H1 (cell line): ENCODE data around the gene C16orf46. TPM values are rescaled to one million over a fixed set of nuclear protein-coding genes. Genes with fewer than 3 reads are reported as not detected.

ENCODE experiments used
- CTCF ChIA-PET: fragments of 300-600 bp; sonication (Branson Sonifier 250); formaldehyde crosslinking; loops from one replicate; lab custom pipeline; 2021; ENCODE audit not compliant: partially characterized antibody; lab: Charles Lee
- POLR2A ChIA-PET: fragments of 300-600 bp; sonication (Branson Sonifier 250); formaldehyde crosslinking; loops from one replicate; lab custom pipeline; 2021; ENCODE audit warnings: inconsistent platforms; ENCODE audit not compliant: partially characterized antibody; lab: Charles Lee
- DNase-seq, 2 experiments: peaks; one replicate each; pipeline versions ENCODE4 v3.0.0 to v3.0.0-alpha.2; 2010 to 2022; ENCODE audit warnings: low spot score in 2 of 2, low read depth in 1 of 2, mixed read lengths in 1 of 2
- FAIRE-seq: peaks from 2 replicates; lab custom pipeline; 2011; peaks lifted over from hg19 to GRCh38; lab: Jason Lieb, UNC
- H2AFZ ChIP-seq: 2 replicates; pipeline ENCODE4 v1.8.1; 2012; ENCODE audit warnings: low read length, inconsistent platforms
- H2AK5ac ChIP-seq: 2 replicates; pipeline ENCODE4 v1.6.1; 2013; ENCODE audit warnings: low read depth, low read length
- H2BK120ac ChIP-seq: replicated peaks from 2 replicates; pipeline ENCODE3; 2013; ENCODE audit warnings: low read depth, low read length, inconsistent platforms
- H2BK12ac ChIP-seq: 2 replicates; pipeline ENCODE4 v1.6.1; 2013; ENCODE audit warnings: low read depth, low read length
- H2BK15ac ChIP-seq: 2 replicates; pipeline ENCODE4 v1.6.1; 2013; ENCODE audit warnings: low read length
- H2BK20ac ChIP-seq: 2 replicates; pipeline ENCODE4 v1.6.1; 2013; ENCODE audit warnings: low read length
- H2BK5ac ChIP-seq: 2 replicates; pipeline ENCODE4 v1.6.1; 2013; ENCODE audit warnings: low read depth, low read length
- H3K14ac ChIP-seq: 2 replicates; pipeline ENCODE4 v1.6.1; 2013; ENCODE audit warnings: inconsistent platforms; ENCODE audit not compliant: insufficient read length
- H3K18ac ChIP-seq: 2 replicates; pipeline ENCODE4 v1.6.1; 2013; ENCODE audit warnings: low read length; ENCODE audit errors: extremely low read depth
- H3K23ac ChIP-seq: 2 replicates; pipeline ENCODE4 v1.6.1; 2013; ENCODE audit warnings: inconsistent platforms; ENCODE audit not compliant: insufficient read length
- H3K23me2 ChIP-seq: 2 replicates; pipeline ENCODE4 v1.6.1; 2013; ENCODE audit warnings: low read depth, low read length
- H3K27ac ChIP-seq: 2 replicates; pipeline ENCODE4 v1.6.1; 2011; ENCODE audit warnings: low read depth, low read length, inconsistent platforms
- H3K27me3 ChIP-seq, 4 experiments: replicated peaks in 1 of 4; 1 replicate in 1 of 4; 2 replicates in 3 of 4; pipeline versions ENCODE4 v1.6.1 to v1.8.1; 2011 to 2013; ENCODE audit warnings: low read length in 3 of 4, mild to moderate bottlenecking in 3 of 4, inconsistent platforms in 2 of 4, mixed read lengths in 2 of 4, moderate library complexity in 1 of 4; ENCODE audit not compliant: control insufficient read depth in 3 of 4, insufficient read depth in 3 of 4; ENCODE audit errors: extremely low read depth in 1 of 4
- H3K36me3 ChIP-seq, 4 experiments: 2 replicates each; pipeline versions ENCODE4 v1.6.1 to v1.8.1; 2011 to 2013; ENCODE audit warnings: mild to moderate bottlenecking in 4 of 4, low read length in 3 of 4, moderate library complexity in 2 of 4, control low read depth in 1 of 4, inconsistent platforms in 1 of 4; ENCODE audit not compliant: insufficient read depth in 4 of 4, control insufficient read depth in 2 of 4
- H3K4ac ChIP-seq: replicated peaks from 2 replicates; pipeline ENCODE3; 2013; ENCODE audit warnings: low read length, low read depth, mixed read lengths, inconsistent platforms; ENCODE audit not compliant: insufficient read length
- H3K4me1 ChIP-seq, 4 experiments: replicated peaks in 1 of 4; 1 replicate in 1 of 4; 2 replicates in 3 of 4; pipeline versions ENCODE4 v1.6.1 to v1.8.1; 2011 to 2013; ENCODE audit warnings: low read length in 3 of 4, inconsistent platforms in 2 of 4, mixed read lengths in 1 of 4; ENCODE audit not compliant: insufficient read depth in 4 of 4, control insufficient read depth in 3 of 4
- H3K4me2 ChIP-seq, 2 experiments: 2 replicates each; pipeline versions ENCODE4 v1.6.1 to v1.8.1; 2011 to 2013; ENCODE audit warnings: low read depth in 2 of 2, low read length in 2 of 2, control low read depth in 1 of 2, inconsistent platforms in 1 of 2, mild to moderate bottlenecking in 1 of 2; ENCODE audit not compliant: insufficient read depth in 1 of 2
- H3K4me3 ChIP-seq, 4 experiments: fragments of 200-600, 300-600 bp in 1 of 4; sonication (generic), shearing (Covaris generic), sonication (Bioruptor Twin) in 1 of 4; 2 replicates each; pipeline versions ENCODE4 v1.5.1 to v1.8.1; 2011 to 2016; ENCODE audit warnings: low read length in 4 of 4, low read depth in 3 of 4, control low read depth in 2 of 4, inconsistent platforms in 2 of 4, mild to moderate bottlenecking in 2 of 4, mixed read lengths in 1 of 4, moderate library complexity in 1 of 4; ENCODE audit not compliant: insufficient read depth in 2 of 4; ENCODE audit errors: extremely low read depth in 1 of 4
- H3K56ac ChIP-seq: replicated peaks from 2 replicates; pipeline ENCODE3; 2013; ENCODE audit warnings: low read depth, mild to moderate bottlenecking, mixed read lengths, low read length, inconsistent platforms; ENCODE audit not compliant: insufficient read length
- H3K79me1 ChIP-seq: 2 replicates; pipeline ENCODE4 v1.6.1; 2013; ENCODE audit warnings: low read depth, low read length, control low read depth
- H3K79me2 ChIP-seq, 2 experiments: 2 replicates each; pipeline versions ENCODE4 v1.6.1 to v1.8.1; 2012 to 2013; ENCODE audit warnings: low read length in 2 of 2, mild to moderate bottlenecking in 2 of 2, inconsistent platforms in 1 of 2; ENCODE audit not compliant: insufficient read depth in 2 of 2, control insufficient read depth in 1 of 2
- H3K9ac ChIP-seq, 4 experiments: replicated peaks in 1 of 4; 1 replicate in 1 of 4; 2 replicates in 3 of 4; pipeline versions ENCODE4 v1.6.1 to v1.8.1; 2011 to 2013; ENCODE audit warnings: low read depth in 3 of 4, low read length in 3 of 4, control low read depth in 2 of 4, mild to moderate bottlenecking in 2 of 4, moderate library complexity in 2 of 4, inconsistent platforms in 1 of 4; ENCODE audit errors: extremely low read depth in 1 of 4
- H3K9me3 ChIP-seq, 2 experiments: 2 replicates each; pipeline versions ENCODE4 v1.6.1 to v1.8.1; 2012 to 2013; ENCODE audit warnings: mild to moderate bottlenecking in 2 of 2, moderate library complexity in 2 of 2, control low read depth in 1 of 2, inconsistent platforms in 1 of 2, low read depth in 1 of 2, low read length in 1 of 2, mixed read lengths in 1 of 2; ENCODE audit not compliant: insufficient read depth in 2 of 2
- H4K20me1 ChIP-seq, 2 experiments: replicated peaks in 1 of 2; 2 replicates each; pipeline versions ENCODE3 to v1.8.1; 2011 to 2013; ENCODE audit warnings: inconsistent platforms in 2 of 2, low read length in 2 of 2, mild to moderate bottlenecking in 1 of 2; ENCODE audit not compliant: insufficient read depth in 2 of 2, control insufficient read depth in 1 of 2
- H4K5ac ChIP-seq: 2 replicates; pipeline ENCODE4 v1.6.1; 2013; ENCODE audit warnings: low read length, low read depth, mixed read lengths, inconsistent platforms; ENCODE audit not compliant: insufficient read length
- H4K8ac ChIP-seq: 2 replicates; pipeline ENCODE4 v1.8.0; 2013; ENCODE audit warnings: mild to moderate bottlenecking, moderate library complexity, low read length, inconsistent platforms; ENCODE audit not compliant: insufficient read depth; ENCODE audit errors: extremely low read depth
- H4K91ac ChIP-seq: replicated peaks from 2 replicates; pipeline ENCODE3; 2013; ENCODE audit warnings: low read length, mixed read lengths, inconsistent platforms; ENCODE audit not compliant: insufficient read length
- BACH1 ChIP-seq: IDR thresholded peaks from 2 replicates; pipeline ENCODE4 v1.6.1; 2012; ENCODE audit warnings: low read length, improper control_type of control experiment
- CHD1 ChIP-seq: IDR thresholded peaks from 2 replicates; pipeline ENCODE4 v1.6.1; 2012; ENCODE audit warnings: low read depth, low read length, improper control_type of control experiment
- CTBP2 ChIP-seq: IDR thresholded peaks from 2 replicates; pipeline ENCODE4 v1.7.0; 2011; ENCODE audit warnings: borderline replicate concordance, mild to moderate bottlenecking, moderate library complexity, mixed read lengths, low read length; ENCODE audit not compliant: insufficient read depth, insufficient read length
- EZH2 ChIP-seq: fragments of 200-600 bp; sonication (generic); IDR thresholded peaks from 2 replicates; pipeline ENCODE4 v1.7.1; 2012; ENCODE audit warnings: low read depth, mild to moderate bottlenecking, moderate library complexity, low read length, inconsistent platforms; ENCODE audit not compliant: severe bottlenecking
- FOSL1 ChIP-seq: IDR thresholded peaks from 2 replicates; pipeline ENCODE4 v1.6.1; 2011; ENCODE audit warnings: mild to moderate bottlenecking, low read depth, low read length, moderate library complexity; ENCODE audit not compliant: insufficient read depth
- GTF2F1 ChIP-seq: IDR thresholded peaks from 2 replicates; pipeline ENCODE4 v1.6.1; 2012; ENCODE audit warnings: low read depth, low read length, improper control_type of control experiment, borderline replicate concordance
- RNF2 ChIP-seq: fragments of 200-900, 300-1000 bp; sonication (generic); IDR thresholded peaks from 2 replicates; pipeline ENCODE4 v1.7.1; 2016; ENCODE audit warnings: borderline replicate concordance, low read depth, mild to moderate bottlenecking, antibody characterized with exemption, low read length; ENCODE audit not compliant: poor library complexity, severe bottlenecking; ENCODE audit errors: missing control alignments
- RXRA ChIP-seq: IDR thresholded peaks from 2 replicates; pipeline ENCODE4 v1.6.1; 2011; ENCODE audit warnings: low read depth, mild to moderate bottlenecking, low read length, moderate library complexity; ENCODE audit not compliant: insufficient read depth
- SUZ12 ChIP-seq: fragments of 200-600 bp; sonication (generic); IDR thresholded peaks from 2 replicates; pipeline ENCODE4 v1.6.1; 2012; ENCODE audit warnings: mild to moderate bottlenecking, inconsistent platforms, low read length, moderate library complexity, mixed read lengths
- TCF12 ChIP-seq: IDR thresholded peaks from 2 replicates; pipeline ENCODE4 v1.6.1; 2011; ENCODE audit warnings: low read depth, mild to moderate bottlenecking, low read length
- YY1 ChIP-seq: IDR thresholded peaks from 2 replicates; pipeline ENCODE4 v1.6.1; 2011; ENCODE audit warnings: low read depth, mild to moderate bottlenecking, low read length
- WGBS, 2 experiments: shearing (Covaris generic) in 1 of 2; methylation state at CpG; one replicate each; pipeline versions ENCODE4 v1.1.6 to v1.1.7; 2013 to 2015; ENCODE audit warnings: low lambda C conversion rate in 2 of 2, mixed read lengths in 2 of 2, inconsistent platforms in 1 of 2, low coverage in 1 of 2, missing lambda C conversion rate in 1 of 2; ENCODE audit not compliant: insufficient replicate concordance in 2 of 2, insufficient coverage in 1 of 2, insufficient read length in 1 of 2; ENCODE audit errors: extremely low coverage in 1 of 2, missing lambda C conversion rate in 1 of 2; 5-methylcytosine and 5-hydroxymethylcytosine counted together
- polyA plus RNA-seq, 7 experiments: library from polyadenylated mRNA; depleted of rRNA in 3 of 7; stranded (reverse) in 5 of 7; unstranded in 2 of 7; fragments of >200 nt in 5 of 7; fragments of 200-250 nt in 2 of 7; gene quantifications; 1 replicate in 5 of 7; 2 replicates in 1 of 7; 4 replicates in 1 of 7; pipeline versions ENCODE4 v1.2.1 to v1.2.3, GENCODE V29; 2011 to 2013; ENCODE audit warnings: missing spikeins in 2 of 7, mixed read lengths in 2 of 7
- total RNA-seq: library from RNA; stranded (reverse); fragmentation: NEBNext Ultra II Directional; extraction: Animal tissue kit (Norgen Biotek cat#: 25700); gene quantifications from 2 replicates; pipeline ENCODE4 v1.2.1, GENCODE V29; 2021
- TF ChIP-seq, protein P1 (sequence below): IDR thresholded peaks from 2 replicates; pipeline ENCODE4 v1.6.1; 2012; ENCODE audit warnings: inconsistent platforms

The C16orf46 gene
- total and polyA plus RNA-seq, 2 of the 8 experiments (the other 6 are each of a cell fraction or from before 2014, with no cell fraction given) = 0.48 to 0.60 TPM

- Histone ChIP-seq H3K18ac (no peak overlapping the region), H3K27me3 (no peaks in the 10 kb centered on the region), H3K4me3 (no peak overlapping the region), H2AFZ (no peak overlapping the region), H2BK12ac (no peak overlapping the region), H3K79me1 (no peaks in the 10 kb centered on the region), H4K20me1 (no peaks in the 10 kb centered on the region), H3K36me3 (no peaks in the 10 kb centered on the region), H3K14ac (no peak overlapping the region), H3K23ac (no peak overlapping the region), H4K8ac (no peak overlapping the region), H2BK15ac (no peak overlapping the region), H2BK20ac (no peak overlapping the region), H3K9ac (no peak overlapping the region), H2BK5ac (no peak overlapping the region), H4K91ac (no peak overlapping the region), H3K27ac (no peak overlapping the region), H3K79me2 (no peaks in the 10 kb centered on the region), H3K4me2 (no peak overlapping the region), H3K4me1 (peaks cover 0 to 2% (median 0%) of the 10 kb centered on the region in 4 experiments; a peak in 3 of 7 replicates), H3K4ac (no peak overlapping the region), H3K23me2 (no peaks in the 10 kb centered on the region), H4K5ac (no peak overlapping the region), H3K56ac (no peak overlapping the region), H2BK120ac (no peak overlapping the region), H3K9me3 (no peaks in the 10 kb centered on the region), H2AK5ac (no peak overlapping the region)
- WGBS, 2 experiments = 73% methylated on average over 8 of the region's 8 CpGs; no CpG with 5 or more reads in 1 of the 2 experiments
- CTCF ChIA-PET = interaction anchor here (0.9 kb wide), 1 partner anchor 9 kb away, joined by 3 read pairs; no protein-coding TSS in a partner anchor
- POLR2A ChIA-PET = no interaction called here
- DNase-seq = no peak
- FAIRE-seq = no peak
- TF ChIP-seq CTBP2 (no peak), BACH1 (no peak), FOSL1 (no peak), GTF2F1 (no peak), YY1 (no peak), EZH2 (no peak), RNF2 (no peak), TCF12 (no peak), RXRA (no peak), CHD1 (no peak), SUZ12 (no peak)
- TF ChIP-seq, protein P1, sequence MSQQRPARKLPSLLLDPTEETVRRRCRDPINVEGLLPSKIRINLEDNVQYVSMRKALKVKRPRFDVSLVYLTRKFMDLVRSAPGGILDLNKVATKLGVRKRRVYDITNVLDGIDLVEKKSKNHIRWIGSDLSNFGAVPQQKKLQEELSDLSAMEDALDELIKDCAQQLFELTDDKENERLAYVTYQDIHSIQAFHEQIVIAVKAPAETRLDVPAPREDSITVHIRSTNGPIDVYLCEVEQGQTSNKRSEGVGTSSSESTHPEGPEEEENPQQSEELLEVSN = no peak
- TF ChIP-seq, all 59 proteins: peak for 0
Observed at GRCh38 chr16:81070979-81071378, 6.1 kb downstream of the C16orf46 start.
